ENCODE results near the gene CDH23.

Gene CDH23

GRCh38 chr10:71596127-71596526 lies 199.4 kb downstream of the CDH23 start:
- Histone ChIP-seq H3K27me3 (ENCODE audit: control insufficient read depth, low read length) (peaks cover 5% of the 10 kb centered on the region; the same call in 1 of the 2 replicates), H3K36me3 (ENCODE audit: control insufficient read depth, low read length) (no peaks in the 10 kb centered on the region), H3K27ac (ENCODE audit: low read depth, low read length) (no peak overlapping the region), H4K20me1 (ENCODE audit: control insufficient read depth, insufficient read depth, low read depth, low read length) (no peaks in the 10 kb centered on the region), H3K4me2 (ENCODE audit: low read length) (no peak overlapping the region), H3K4me3 (ENCODE audit: low read length) (no peak overlapping the region), H3K4me1 (ENCODE audit: control insufficient read depth, low read length) (no peaks in the 10 kb centered on the region), H3K79me2 (ENCODE audit: control insufficient read depth, low read length) (no peaks in the 10 kb centered on the region), H3K9me3 (ENCODE audit: control insufficient read depth, insufficient read depth, low read length) (no peaks in the 10 kb centered on the region), H3K9me2 (replicated peaks; ENCODE audit: control insufficient read depth, low read length) (no peaks in the 10 kb centered on the region), H3F3A (ENCODE audit: control insufficient read depth, insufficient read depth) (no peaks in the 10 kb centered on the region)
- TF ChIP-seq, protein P1, sequence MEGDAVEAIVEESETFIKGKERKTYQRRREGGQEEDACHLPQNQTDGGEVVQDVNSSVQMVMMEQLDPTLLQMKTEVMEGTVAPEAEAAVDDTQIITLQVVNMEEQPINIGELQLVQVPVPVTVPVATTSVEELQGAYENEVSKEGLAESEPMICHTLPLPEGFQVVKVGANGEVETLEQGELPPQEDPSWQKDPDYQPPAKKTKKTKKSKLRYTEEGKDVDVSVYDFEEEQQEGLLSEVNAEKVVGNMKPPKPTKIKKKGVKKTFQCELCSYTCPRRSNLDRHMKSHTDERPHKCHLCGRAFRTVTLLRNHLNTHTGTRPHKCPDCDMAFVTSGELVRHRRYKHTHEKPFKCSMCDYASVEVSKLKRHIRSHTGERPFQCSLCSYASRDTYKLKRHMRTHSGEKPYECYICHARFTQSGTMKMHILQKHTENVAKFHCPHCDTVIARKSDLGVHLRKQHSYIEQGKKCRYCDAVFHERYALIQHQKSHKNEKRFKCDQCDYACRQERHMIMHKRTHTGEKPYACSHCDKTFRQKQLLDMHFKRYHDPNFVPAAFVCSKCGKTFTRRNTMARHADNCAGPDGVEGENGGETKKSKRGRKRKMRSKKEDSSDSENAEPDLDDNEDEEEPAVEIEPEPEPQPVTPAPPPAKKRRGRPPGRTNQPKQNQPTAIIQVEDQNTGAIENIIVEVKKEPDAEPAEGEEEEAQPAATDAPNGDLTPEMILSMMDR (IDR thresholded peaks at IDR 0.05; ENCODE audit: low read depth, low read length, poor library complexity, severe bottlenecking) = no peak
- no peak for TF ChIP-seq EZH2phosphoT487 (IDR thresholded peaks at IDR 0.05; ENCODE audit: borderline replicate concordance, low read length)

GRCh38 chr10:71596759-71597158 lies 200.0 kb downstream of the CDH23 start:
- Histone ChIP-seq H3K4me1 (ENCODE audit: control insufficient read depth, low read length) (no peaks in the 10 kb centered on the region), H3K27ac (ENCODE audit: low read depth, low read length) (no peak overlapping the region), H3K4me2 (ENCODE audit: low read length) (no peak overlapping the region), H3F3A (ENCODE audit: control insufficient read depth, insufficient read depth) (no peaks in the 10 kb centered on the region), H3K4me3 (ENCODE audit: low read length) (no peak overlapping the region), H3K9me3 (ENCODE audit: control insufficient read depth, insufficient read depth, low read length) (no peaks in the 10 kb centered on the region), H3K36me3 (ENCODE audit: control insufficient read depth, low read length) (no peaks in the 10 kb centered on the region), H3K27me3 (ENCODE audit: control insufficient read depth, low read length) (peaks cover 3% of the 10 kb centered on the region; the same call in 1 of the 2 replicates), H3K79me2 (ENCODE audit: control insufficient read depth, low read length) (no peaks in the 10 kb centered on the region), H3K9me2 (replicated peaks; ENCODE audit: control insufficient read depth, low read length) (no peaks in the 10 kb centered on the region), H4K20me1 (ENCODE audit: control insufficient read depth, insufficient read depth, low read depth, low read length) (no peaks in the 10 kb centered on the region)
- TF ChIP-seq EZH2phosphoT487 (IDR thresholded peaks at IDR 0.05; ENCODE audit: borderline replicate concordance, low read length) = no peak
- TF ChIP-seq, protein P1 (IDR thresholded peaks at IDR 0.05; ENCODE audit: low read depth, low read length, poor library complexity, severe bottlenecking) = no peak

GRCh38 chr10:71597821-71598498 lies 201.2 kb downstream of the CDH23 start:
- Histone ChIP-seq H3K36me3 (ENCODE audit: control insufficient read depth, low read length) (no peaks in the 10 kb centered on the region), H3K4me1 (ENCODE audit: control insufficient read depth, low read length) (no peaks in the 10 kb centered on the region), H3K27ac (ENCODE audit: low read depth, low read length) (no peak overlapping the region), H3K4me2 (ENCODE audit: low read length) (no peak overlapping the region), H4K20me1 (ENCODE audit: control insufficient read depth, insufficient read depth, low read depth, low read length) (no peaks in the 10 kb centered on the region), H3K4me3 (ENCODE audit: low read length) (no peak overlapping the region), H3K27me3 (ENCODE audit: control insufficient read depth, low read length) (no peaks in the 10 kb centered on the region), H3K9me3 (ENCODE audit: control insufficient read depth, insufficient read depth, low read length) (no peaks in the 10 kb centered on the region), H3K9me2 (replicated peaks; ENCODE audit: control insufficient read depth, low read length) (no peaks in the 10 kb centered on the region), H3K79me2 (ENCODE audit: control insufficient read depth, low read length) (no peaks in the 10 kb centered on the region), H3F3A (ENCODE audit: control insufficient read depth, insufficient read depth) (no peaks in the 10 kb centered on the region)
- TF ChIP-seq, protein P1 (IDR thresholded peaks at IDR 0.05; ENCODE audit: low read depth, low read length, poor library complexity, severe bottlenecking) = no peak
- no peak for TF ChIP-seq EZH2phosphoT487 (IDR thresholded peaks at IDR 0.05; ENCODE audit: borderline replicate concordance, low read length)
